ENCODE data around the gene IRGQ.

Gene IRGQ

DNA sequence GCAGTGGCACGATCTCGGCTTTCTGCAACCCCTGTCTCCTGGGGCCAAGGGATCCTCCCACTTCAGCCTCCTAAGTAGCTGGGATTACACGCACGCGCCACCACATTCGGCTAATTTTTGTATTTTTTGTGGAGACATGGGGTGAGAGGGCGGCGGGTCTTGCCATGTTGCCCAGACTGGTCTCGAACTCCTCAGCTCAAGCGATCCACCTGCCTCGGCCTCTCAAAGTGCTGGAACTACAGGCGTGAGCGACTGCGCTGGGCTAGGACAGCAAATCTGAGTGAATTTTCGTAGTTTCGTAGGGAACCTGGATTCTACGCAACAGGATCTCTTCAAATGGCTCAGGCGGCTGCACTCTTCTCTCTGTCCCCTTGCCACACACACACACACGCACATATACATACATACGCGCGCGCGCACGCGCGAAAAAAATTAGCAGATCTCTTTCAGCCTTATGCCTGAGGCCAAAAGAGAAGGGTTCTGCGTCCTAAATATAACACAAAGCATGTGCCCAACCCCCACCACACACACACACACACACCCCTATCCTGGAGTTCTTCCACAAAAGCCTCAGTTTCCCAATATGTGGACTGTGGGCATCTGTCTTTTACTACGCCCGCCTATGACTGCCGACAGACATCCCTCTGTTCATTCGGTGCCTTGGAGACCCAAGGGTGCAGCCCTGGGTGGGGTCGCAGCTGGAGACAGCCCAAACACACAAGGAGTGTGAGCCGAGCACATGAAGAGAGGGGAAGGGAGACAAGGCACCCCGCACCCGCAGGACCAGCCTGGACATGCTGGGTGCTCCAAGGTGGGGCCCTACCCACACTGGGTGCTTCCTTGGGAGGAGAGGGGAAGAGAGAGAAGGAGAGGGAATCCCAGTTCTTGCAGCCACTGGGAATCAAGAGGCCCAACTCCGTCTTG, 19.7 kb downstream of the IRGQ start:
- Mint-ChIP-seq H3K9me3 (no peaks in the 10 kb centered on the region), H3K27ac (peak overlapping the region; percentile 88 to 98 (median 97)), H3K36me3 (ENCODE audit: low read depth) (peaks cover 14% of the 10 kb centered on the region), H3K4me1 (peaks cover 44% of the 10 kb centered on the region), H3K4me3 (peak overlapping the region; percentile 95 to 99 (median 96)), H3K27me3 (ENCODE audit: low read depth) (no peaks in the 10 kb centered on the region)
- no peak for TF ChIP-seq CTCF (IDR thresholded peaks at IDR 0.05; ENCODE audit: unreplicated experiment in 3 of 3)

DNA sequence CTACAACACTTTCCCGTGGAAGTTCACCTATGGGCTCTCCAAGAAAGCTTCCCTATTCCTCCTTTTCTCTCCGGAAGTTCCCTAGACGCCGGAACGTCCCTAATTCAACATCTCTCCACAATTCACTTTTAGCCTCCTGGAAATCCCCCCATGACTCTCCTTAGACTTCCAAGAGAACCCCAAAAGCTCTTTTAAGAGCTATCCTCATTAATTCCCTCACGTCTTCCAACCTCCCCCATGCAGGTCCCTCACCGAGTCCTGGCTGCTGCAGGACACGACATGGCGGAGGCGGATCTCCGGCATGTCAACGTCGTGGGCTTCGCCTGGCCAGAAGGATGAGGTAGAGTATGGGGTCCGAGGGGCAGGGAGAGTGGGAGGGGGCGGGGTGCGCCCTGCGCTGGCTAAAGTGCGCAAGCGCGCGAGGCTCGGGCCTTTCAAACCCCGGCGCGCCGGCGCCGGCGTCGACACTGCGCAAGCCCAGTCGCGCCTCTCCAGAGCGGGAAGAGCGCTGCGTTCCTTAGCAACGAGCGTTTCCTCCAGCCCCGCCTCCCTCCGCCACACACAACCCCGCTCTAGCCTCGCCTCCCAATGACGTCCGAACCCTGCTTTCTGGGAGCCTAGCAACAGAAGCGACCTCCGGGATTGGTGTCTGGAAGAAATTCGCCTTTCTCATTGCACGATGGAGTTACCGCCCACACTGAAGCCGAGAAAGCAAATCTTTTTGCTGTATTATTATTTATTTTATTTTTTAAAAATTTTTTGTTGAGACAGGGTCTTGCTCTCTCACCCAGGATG, 20.6 kb downstream of the IRGQ start, which contains the start of the genes PINLYP and XRCC1:
Gene PINLYP (plus strand): TSS at position 646 of the 795 bp plus-strand sequence. CDS start 1,391 bp downstream, outside the sequence.
Gene XRCC1 (minus strand): TSS at position 372 of the 795 bp plus-strand sequence. CDS start 69 bp downstream, at position 303.
- Mint-ChIP-seq H3K4me1 (peaks cover 47% of the 10 kb centered on the region), H3K27ac (peak within 1 kb of the TSS; percentile 88 to 98 (median 97)), H3K36me3 (ENCODE audit: low read depth) (peaks cover 16% of the 10 kb centered on the region), H3K27me3 (ENCODE audit: low read depth) (no peaks in the 10 kb centered on the region), H3K4me3 (peak within 1 kb of the TSS; percentile 95 to 99 (median 96)), H3K9me3 (no peaks in the 10 kb centered on the region)
- TF ChIP-seq CTCF (IDR thresholded peaks at IDR 0.05; ENCODE audit: unreplicated experiment in 3 of 3): no peak

GRCh38 chr19:43574424-43575155, 21.3 kb downstream of the IRGQ start:
- Mint-ChIP-seq H3K4me3 (peak overlapping the region; percentile 95 to 99 (median 96)), H3K36me3 (ENCODE audit: low read depth) (peaks cover 22% of the 10 kb centered on the region), H3K9me3 (no peaks in the 10 kb centered on the region), H3K4me1 (peaks cover 40% of the 10 kb centered on the region), H3K27ac (peak overlapping the region; percentile 88 to 98 (median 97)), H3K27me3 (ENCODE audit: low read depth) (no peaks in the 10 kb centered on the region)
- no peak for TF ChIP-seq CTCF (IDR thresholded peaks at IDR 0.05; ENCODE audit: unreplicated experiment in 3 of 3)

GRCh38 chr19:43572171-43572588, 23.8 kb downstream of the IRGQ start:
- Mint-ChIP-seq H3K9me3 (no peaks in the 10 kb centered on the region), H3K36me3 (ENCODE audit: low read depth) (peaks cover 22% of the 10 kb centered on the region), H3K27me3 (ENCODE audit: low read depth) (no peaks in the 10 kb centered on the region), H3K27ac (peak overlapping the region in 2 of 3 experiments; percentile 8 to 67), H3K4me3 (peak overlapping the region; percentile 28 to 56 (median 47)), H3K4me1 (peaks cover 32% of the 10 kb centered on the region)
- no peak for TF ChIP-seq CTCF (IDR thresholded peaks at IDR 0.05; ENCODE audit: unreplicated experiment in 3 of 3)

GRCh38 chr19:43570174-43570791, 25.7 kb downstream of the IRGQ start:
- no peak for TF ChIP-seq CTCF (IDR thresholded peaks at IDR 0.05; ENCODE audit: unreplicated experiment in 3 of 3)
- Mint-ChIP-seq H3K9me3 (no peaks in the 10 kb centered on the region), H3K4me1 (peaks cover 18% of the 10 kb centered on the region), H3K4me3 (no peak overlapping the region), H3K27ac (no peak overlapping the region), H3K36me3 (ENCODE audit: low read depth) (peaks cover 27% of the 10 kb centered on the region), H3K27me3 (ENCODE audit: low read depth) (no peaks in the 10 kb centered on the region)
